Mammary epithelial cell (primary cell): Measurements from ENCODE around the gene MAD1L1.

Experiments
- CTCF ChIP-seq, 2 donors: IDR thresholded peaks in 1 of 2; conservative IDR thresholded peaks in 1 of 2; 2 replicates each; pipeline ENCODE4 v1.5.1; 2011 to 2012; ENCODE audit warnings: inconsistent platforms in 2 of 2, low read length in 2 of 2, mild to moderate bottlenecking in 2 of 2, control low read depth in 1 of 2, low read depth in 1 of 2; ENCODE audit not compliant: insufficient read depth in 1 of 2; ENCODE audit errors: extremely low read depth in 1 of 2
- EZH2 ChIP-seq: IDR thresholded peaks from 2 replicates; pipeline ENCODE4 v1.6.1; 2012; ENCODE audit warnings: low read length, inconsistent platforms, borderline replicate concordance

GRCh38 chr7:1990001-1990670 is 242.6 kb downstream of the MAD1L1 start:
- TF ChIP-seq CTCF (conservative IDR thresholded peaks at IDR 0.05 in 1 of 2, IDR thresholded peaks at IDR 0.05 in 1 of 2; ENCODE audit: extremely low read depth in 1 of 2, insufficient read depth in 1 of 2, low read depth in 1 of 2, low read length in 2 of 2) = no peak
- TF ChIP-seq EZH2 = no peak
